Stomach (tissue), 9 donors: ENCODE results near the gene IQGAP2. TPM values are rescaled to one million over a fixed set of nuclear protein-coding genes. Genes with fewer than 3 reads are reported as not detected.
A peak's percentile ranks its signal among the peaks of the same experiment; 100 is the strongest.

Experiments used
- DNase-seq, 2 donors: peaks; one replicate each; pipeline versions ENCODE4 v3.0.0 to v3.0.0-alpha.2; 2013 to 2019
- H3K27ac ChIP-seq, 5 donors: fragments of 200-600 bp in 4 of 5; sonication (generic) in 4 of 5; one replicate each; pipeline ENCODE4 v1.5.1; 2013 to 2019; ENCODE audit warnings: mild to moderate bottlenecking in 1 of 5, moderate library complexity in 1 of 5
- H3K27me3 ChIP-seq, 3 donors: fragments of 200-600 bp; sonication (generic); one replicate each; pipeline ENCODE4 v1.5.1; 2017 to 2019; ENCODE audit warnings: mixed run types in 1 of 3
- H3K36me3 ChIP-seq, 4 donors: fragments of 200-600 bp; sonication (generic); 1 replicate in 3 of 4; 2 replicates in 1 of 4; pipeline ENCODE4 v1.5.1; 2016 to 2019
- H3K4me1 ChIP-seq, 4 donors: fragments of 200-600 bp; sonication (generic); one replicate each; pipeline ENCODE4 v1.5.1; 2016 to 2019
- H3K4me3 ChIP-seq, 4 donors: fragments of 200-600 bp; sonication (generic) in 3 of 4; one replicate each; pipeline ENCODE4 v1.5.1; 2016 to 2019; ENCODE audit warnings: mild to moderate bottlenecking in 1 of 4
- H3K9me3 ChIP-seq, 4 donors: fragments of 200-600 bp; sonication (generic); one replicate each; pipeline ENCODE4 v1.5.1; 2016 to 2019
- EP300 ChIP-seq: sonication (generic); formaldehyde crosslinking; IDR thresholded peaks from one replicate; pipeline ENCODE4 v1.6.1; 2017; ENCODE audit warnings: antibody characterized with exemption
- POLR2A ChIP-seq, 4 donors: fragments of 450-650 bp; IDR thresholded peaks; one replicate each; pipeline ENCODE4 v1.6.1; 2016; ENCODE audit warnings: antibody characterized with exemption in 4 of 4, control low read depth in 2 of 4, mild to moderate bottlenecking in 1 of 4, moderate library complexity in 1 of 4
- POLR2AphosphoS5 ChIP-seq, 3 donors: sonication (generic); formaldehyde crosslinking; IDR thresholded peaks; one replicate each; pipeline ENCODE4 v1.6.1; 2016; ENCODE audit warnings: antibody characterized with exemption in 3 of 3
- WGBS, 5 donors: extraction: QIAGEN DNeasy Blood & Tissue Kit in 3 of 5; methylation state at CpG; one replicate each; pipeline versions ENCODE4 v1.1.5 to v1.1.7; 2013 to 2018; 5-methylcytosine and 5-hydroxymethylcytosine counted together
- intact Hi-C: fragments of 100-400 bp; cut with DNase I; formaldehyde crosslinking; loops from one replicate; pipeline ENCODE4 v1.15.1; 2023; ENCODE audit warnings: low total_unique reads
- polyA plus RNA-seq, 3 donors: library from polyadenylated mRNA; stranded (reverse); fragments of 200-250 nt; gene quantifications; one replicate each; pipeline ENCODE4 v1.2.3, GENCODE V29; 2013
- total RNA-seq, 5 donors: library from RNA; depleted of rRNA; stranded (reverse); fragments of >200 nt; gene quantifications; one replicate each; pipeline versions ENCODE4 v1.1.0 to v1.2.3, GENCODE V29; 2014 to 2016
- TF ChIP-seq, protein P1 (sequence below), 7 experiments: fragments of 450-650 bp in 4 of 7; fragments of 200-600 bp in 3 of 7; sonication (generic) in 3 of 7; IDR thresholded peaks; one replicate each; pipeline ENCODE4 v1.5.1; 2016 to 2019; ENCODE audit warnings: antibody characterized with exemption in 7 of 7, control low read depth in 2 of 7, mild to moderate bottlenecking in 1 of 7
- donor health status: healthy with polysubstance abuse.
- donor health status: Bipolar disorder and iron deficiency.
- donor health status: healthy.

The IQGAP2 gene
- total and polyA plus RNA-seq, 8 donors: 11.5 to 122 (median 42.1) TPM

- peak in 1 of 2 donors; percentile 65 for DNase-seq
- TF ChIP-seq POLR2AphosphoS5 (IDR thresholded peaks at IDR 0.05) (peak in 1 of 3 donors; percentile 45), EP300 (no peak), POLR2A (IDR thresholded peaks at IDR 0.05) (no peak)
- TF ChIP-seq, protein P1, sequence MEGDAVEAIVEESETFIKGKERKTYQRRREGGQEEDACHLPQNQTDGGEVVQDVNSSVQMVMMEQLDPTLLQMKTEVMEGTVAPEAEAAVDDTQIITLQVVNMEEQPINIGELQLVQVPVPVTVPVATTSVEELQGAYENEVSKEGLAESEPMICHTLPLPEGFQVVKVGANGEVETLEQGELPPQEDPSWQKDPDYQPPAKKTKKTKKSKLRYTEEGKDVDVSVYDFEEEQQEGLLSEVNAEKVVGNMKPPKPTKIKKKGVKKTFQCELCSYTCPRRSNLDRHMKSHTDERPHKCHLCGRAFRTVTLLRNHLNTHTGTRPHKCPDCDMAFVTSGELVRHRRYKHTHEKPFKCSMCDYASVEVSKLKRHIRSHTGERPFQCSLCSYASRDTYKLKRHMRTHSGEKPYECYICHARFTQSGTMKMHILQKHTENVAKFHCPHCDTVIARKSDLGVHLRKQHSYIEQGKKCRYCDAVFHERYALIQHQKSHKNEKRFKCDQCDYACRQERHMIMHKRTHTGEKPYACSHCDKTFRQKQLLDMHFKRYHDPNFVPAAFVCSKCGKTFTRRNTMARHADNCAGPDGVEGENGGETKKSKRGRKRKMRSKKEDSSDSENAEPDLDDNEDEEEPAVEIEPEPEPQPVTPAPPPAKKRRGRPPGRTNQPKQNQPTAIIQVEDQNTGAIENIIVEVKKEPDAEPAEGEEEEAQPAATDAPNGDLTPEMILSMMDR (IDR thresholded peaks at IDR 0.05): no peak
- no peaks in the 10 kb centered on the region for H3K9me3 ChIP-seq
- peaks cover 0 to 47% (median 19%) of the 10 kb centered on the region in 4 donors for H3K4me1 ChIP-seq
- H3K27me3 ChIP-seq: no peaks in the 10 kb centered on the region
- intact Hi-C loops: no loop called here
- H3K27ac ChIP-seq: peak overlapping the region; percentile 50 to 79 (median 60)
- no peak overlapping the region for H3K4me3 ChIP-seq
- no peaks in the 10 kb centered on the region for H3K36me3 ChIP-seq
- WGBS, 5 donors: 50 to 71% (median 65%) methylated on average over 11 of the region's 11 CpGs
Measured at GRCh38 chr5:76522103-76522935, 119.2 kb downstream of the IQGAP2 start.

DNA sequence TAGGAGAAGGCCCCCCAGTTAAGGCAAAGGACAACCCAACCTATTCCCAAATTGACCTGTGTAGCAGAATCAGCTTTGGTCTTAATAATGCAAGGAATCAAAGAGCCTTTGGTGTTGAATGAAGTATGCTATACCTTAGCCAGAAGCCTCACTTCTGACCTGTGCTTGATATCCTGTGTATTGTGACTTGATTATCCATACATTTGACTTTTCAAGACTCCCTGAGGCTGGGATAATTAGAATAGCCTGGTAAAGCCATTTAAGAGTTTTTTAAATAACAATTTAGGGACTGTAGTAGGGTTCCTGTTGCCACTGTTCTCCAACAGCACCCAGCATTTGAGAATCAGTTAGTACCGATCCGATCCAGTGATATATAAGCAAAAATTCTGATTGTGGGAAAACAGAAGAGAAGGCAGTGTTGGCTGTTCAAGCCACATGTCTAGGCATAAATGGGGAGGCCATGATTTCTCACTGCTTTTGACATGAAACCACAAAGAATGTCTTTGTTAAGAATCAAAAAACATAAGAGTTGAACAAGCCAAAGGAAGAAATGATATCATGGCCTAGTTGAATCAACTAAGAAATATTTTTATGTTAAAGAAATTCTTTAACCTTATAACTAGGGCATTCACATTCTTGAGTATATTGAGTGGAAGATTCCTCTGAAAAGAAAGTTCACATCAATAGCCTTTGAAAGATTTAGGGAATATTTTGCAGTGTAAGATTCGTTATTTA, 121.2 kb downstream of the IQGAP2 start:
- Histone ChIP-seq H3K27me3 (no peaks in the 10 kb centered on the region), H3K4me3 (no peak overlapping the region), H3K36me3 (no peaks in the 10 kb centered on the region), H3K4me1 (peaks cover 0 to 59% (median 19%) of the 10 kb centered on the region in 4 donors), H3K9me3 (no peaks in the 10 kb centered on the region), H3K27ac (no peak overlapping the region)
- 75 to 89% (median 79%) methylated on average over 3 of the region's 3 CpGs for WGBS, 5 donors
- intact Hi-C loops: no loop called here
- TF ChIP-seq POLR2A (IDR thresholded peaks at IDR 0.05) (no peak), POLR2AphosphoS5 (IDR thresholded peaks at IDR 0.05) (no peak), EP300 (no peak)
- TF ChIP-seq, protein P1 (IDR thresholded peaks at IDR 0.05): no peak
- DNase-seq: no peak

DNA sequence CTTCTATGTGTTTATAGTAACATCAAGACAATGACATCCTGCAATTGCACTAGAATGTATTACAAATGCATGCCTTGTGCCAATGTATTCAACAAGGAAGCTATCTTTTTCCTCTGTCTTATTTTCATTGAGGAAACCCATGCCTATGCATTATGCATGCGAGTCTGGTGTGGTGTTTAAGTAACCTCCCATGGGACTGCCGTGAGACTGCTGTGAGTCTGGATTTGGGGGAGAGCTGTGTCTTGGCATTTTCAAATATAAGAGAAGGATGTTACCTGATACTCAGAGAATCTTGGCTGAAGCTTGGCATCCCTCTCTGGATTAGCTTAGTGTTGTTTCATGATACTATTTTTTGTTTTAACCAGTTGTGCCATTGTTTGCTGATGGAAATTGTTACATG, 121.8 kb downstream of the IQGAP2 start:
- Histone ChIP-seq H3K9me3 (no peaks in the 10 kb centered on the region), H3K36me3 (no peaks in the 10 kb centered on the region), H3K27ac (no peak overlapping the region), H3K4me3 (no peak overlapping the region), H3K4me1 (peaks cover 0 to 59% (median 19%) of the 10 kb centered on the region in 4 donors), H3K27me3 (no peaks in the 10 kb centered on the region)
- intact Hi-C loops: no loop called here
- TF ChIP-seq POLR2A (IDR thresholded peaks at IDR 0.05): no peak
- WGBS, 5 donors: 47 to 75% (median 59%) methylated on average over 2 of the region's 2 CpGs
- no peak for DNase-seq

GRCh38 chr5:76525956-76526355, 122.9 kb downstream of the IQGAP2 start:
- H3K4me1 ChIP-seq: peaks cover 0 to 62% (median 22%) of the 10 kb centered on the region in 4 donors
- intact Hi-C loops: no loop called here
- DNase-seq: no peak
- no peak overlapping the region for H3K27ac ChIP-seq
- H3K4me3 ChIP-seq: no peak overlapping the region
- WGBS, 5 donors: 64 to 84% (median 76%) methylated on average over 2 of the region's 2 CpGs
- no peak for TF ChIP-seq EP300
- no peak for TF ChIP-seq POLR2A (IDR thresholded peaks at IDR 0.05)
- no peak for TF ChIP-seq POLR2AphosphoS5 (IDR thresholded peaks at IDR 0.05)
- TF ChIP-seq, protein P1 (IDR thresholded peaks at IDR 0.05): no peak
- no peaks in the 10 kb centered on the region for H3K27me3 ChIP-seq
- no peaks in the 10 kb centered on the region for H3K9me3 ChIP-seq
- H3K36me3 ChIP-seq: no peaks in the 10 kb centered on the region
